ENCODE data around the gene ATG12.
"Not testable (repeated sequence)": the region's sequence is repeated elsewhere in the genome, so short reads cannot be mapped to it uniquely, and the experiment has no call there.

ATG12 gene

DNA sequence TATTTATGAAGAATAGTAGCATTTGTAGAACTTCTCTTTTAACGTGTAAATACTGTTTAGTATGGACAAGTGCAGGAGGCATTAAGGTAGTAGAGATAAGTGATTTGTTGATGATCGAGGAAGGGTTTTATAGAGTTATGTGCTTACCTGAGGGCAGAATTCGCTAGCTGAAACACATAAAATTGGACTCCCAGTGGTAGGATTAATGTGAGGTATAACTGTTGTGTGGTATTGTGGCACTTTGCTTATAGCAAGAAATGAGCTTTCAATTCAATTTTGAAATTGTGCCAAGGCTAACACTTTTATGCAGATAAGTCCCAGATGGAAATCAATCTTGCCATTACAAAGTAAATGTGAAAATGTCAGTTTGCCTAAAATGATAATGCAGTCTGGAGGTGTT is 1.6 kb upstream of the ATG12 start:
- DNase-seq (ENCODE audit: low read depth in 2 of 2, low spot score in 1 of 2) = no peak

GRCh38 chr5:115842089-115842935 is 947 bp upstream of the ATG12 start:
- no peak for DNase-seq (ENCODE audit: low read depth in 2 of 2, low spot score in 1 of 2)

DNA sequence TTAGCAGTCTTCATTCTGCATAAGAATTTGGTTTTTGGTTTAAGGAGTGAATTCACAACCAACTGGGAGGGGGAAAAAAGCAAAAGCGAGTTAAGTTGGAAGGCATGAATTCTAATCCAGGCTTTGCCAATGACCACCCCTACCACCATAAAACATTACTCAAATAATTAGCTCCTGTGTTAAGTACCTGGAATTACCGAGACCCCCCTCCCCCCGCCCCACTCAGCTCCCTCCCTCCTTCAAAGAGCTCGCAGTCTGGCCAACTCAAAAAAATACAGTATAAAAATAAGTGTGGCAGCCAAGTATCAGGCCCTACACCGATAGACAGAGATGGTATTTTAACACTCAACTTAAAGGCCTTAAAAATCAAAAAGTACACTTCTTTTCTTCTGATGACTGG is 492 bp downstream of the ATG12 start:
- no peak for DNase-seq (ENCODE audit: low read depth in 2 of 2, low spot score in 1 of 2)

- DNase-seq (ENCODE audit: low read depth in 2 of 2, low spot score in 1 of 2) = no peak
Measured at GRCh38 chr5:115838885-115839518, 2.4 kb downstream of the ATG12 start.

DNA sequence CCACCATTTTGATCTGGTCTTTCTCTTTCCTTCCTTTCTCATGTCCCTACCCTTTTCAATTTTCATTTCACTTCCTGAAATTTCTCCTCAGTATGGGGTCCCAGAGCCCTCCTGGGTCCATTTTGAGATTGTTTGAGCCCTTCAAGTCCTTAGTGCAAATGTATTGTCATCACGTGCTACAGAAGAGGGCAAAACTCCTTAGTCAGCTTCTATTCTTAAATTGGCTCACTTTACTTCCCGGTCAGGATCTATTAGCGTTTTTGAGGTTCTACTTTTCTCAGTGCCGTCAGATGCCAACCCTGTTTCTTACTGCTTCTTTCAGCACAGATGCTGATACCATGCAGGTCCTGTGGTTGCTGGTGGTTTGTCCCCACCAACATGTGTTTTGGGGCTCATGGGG is 5.9 kb downstream of the ATG12 start:
- DNase-seq (ENCODE audit: low read depth in 2 of 2, low spot score in 1 of 2) = no peak

- no peak for DNase-seq (ENCODE audit: low read depth in 2 of 2, low spot score in 1 of 2)
Measured at GRCh38 chr5:115831163-115831768, 10.1 kb downstream of the ATG12 start.

DNA sequence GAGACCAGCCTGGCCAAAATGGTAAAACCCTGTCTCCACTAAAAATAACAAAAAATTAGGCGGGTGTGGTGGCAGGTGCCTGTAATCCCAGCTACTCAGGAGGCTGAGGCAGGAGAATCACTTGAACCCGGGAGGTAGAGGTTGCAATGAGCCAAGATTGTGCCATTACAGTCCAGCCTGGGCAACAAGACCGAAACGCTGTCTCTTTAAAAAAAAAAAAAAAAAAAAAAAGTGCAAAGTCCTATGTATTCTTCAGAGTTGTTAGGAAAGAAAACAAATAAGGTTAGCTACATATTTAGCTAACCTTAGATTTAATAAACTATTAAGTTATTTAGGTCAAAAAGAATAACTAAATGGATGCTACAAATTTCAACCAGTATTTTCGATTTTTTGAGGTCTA is 11.5 kb downstream of the ATG12 start:
- no peak for DNase-seq (ENCODE audit: low read depth in 2 of 2, low spot score in 1 of 2)

DNA sequence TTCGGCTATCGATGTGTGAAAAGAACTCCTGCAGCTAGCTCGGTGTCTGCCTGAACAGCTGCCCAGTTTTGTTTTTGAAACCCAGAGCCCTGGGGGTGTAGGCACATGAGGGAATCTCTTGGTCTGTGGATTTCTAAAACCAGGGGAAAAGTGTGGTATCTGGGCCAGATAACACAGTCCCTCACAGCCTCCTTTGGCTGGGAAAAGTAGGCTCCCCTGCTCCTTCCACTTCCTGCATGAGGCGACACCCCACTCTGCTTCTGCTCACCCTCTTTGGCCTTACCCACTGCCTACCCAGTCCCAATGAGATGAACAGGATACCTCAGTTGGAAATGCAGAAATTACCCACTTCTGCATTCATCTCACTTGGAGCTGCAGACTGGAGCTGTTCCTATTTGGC is 15.4 kb downstream of the ATG12 start:
- DNase-seq (ENCODE audit: low read depth in 2 of 2, low spot score in 1 of 2) = no peak

DNA sequence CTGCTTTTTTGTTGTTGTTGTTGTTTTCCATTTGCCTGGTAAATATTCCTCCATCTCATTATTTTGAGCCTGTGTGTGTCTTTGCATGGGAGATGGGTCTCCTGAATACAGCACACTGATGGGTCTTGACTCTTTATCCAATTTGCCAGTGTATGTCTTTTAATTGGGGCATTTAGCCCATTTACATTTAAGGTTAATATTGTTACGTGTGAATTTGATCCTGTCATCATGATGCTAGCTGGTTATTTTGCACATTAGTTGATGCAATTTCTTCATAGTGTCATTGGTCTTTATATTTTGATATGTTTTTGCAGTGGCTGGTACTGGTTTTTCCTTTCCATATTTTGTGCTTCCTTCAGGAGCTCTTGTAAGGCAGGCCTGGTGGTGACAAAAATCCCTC is 16.4 kb downstream of the ATG12 start:
- not testable (repeated sequence) for DNase-seq (ENCODE audit: low read depth in 2 of 2, low spot score in 1 of 2)

- DNase-seq (ENCODE audit: low read depth in 2 of 2, low spot score in 1 of 2) = no peak
Measured at GRCh38 chr5:115820846-115821245, 20.5 kb downstream of the ATG12 start.

GRCh38 chr5:115818821-115819220 is 22.5 kb downstream of the ATG12 start:
- DNase-seq (ENCODE audit: low read depth in 2 of 2, low spot score in 1 of 2) = no peak

DNA sequence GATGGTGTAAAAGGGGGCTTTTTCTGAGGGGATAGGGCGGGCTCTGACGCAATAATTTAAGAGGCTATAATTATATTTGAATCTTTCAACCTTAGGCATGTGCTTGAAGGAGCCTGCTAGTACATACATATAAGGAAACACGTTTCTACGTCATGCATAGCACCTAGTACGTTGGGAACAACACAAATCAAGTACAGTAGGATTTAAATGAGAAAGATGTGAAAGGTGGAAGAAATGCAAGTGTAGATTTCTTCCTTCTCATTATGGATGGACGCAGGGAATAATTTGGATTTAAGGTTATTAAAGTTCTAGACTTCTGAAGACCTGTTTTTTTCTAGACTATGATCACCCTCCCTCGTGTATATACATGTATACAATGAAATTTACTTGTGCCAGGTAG is 24.0 kb downstream of the ATG12 start:
- no peak for DNase-seq (ENCODE audit: low read depth in 2 of 2, low spot score in 1 of 2)

DNA sequence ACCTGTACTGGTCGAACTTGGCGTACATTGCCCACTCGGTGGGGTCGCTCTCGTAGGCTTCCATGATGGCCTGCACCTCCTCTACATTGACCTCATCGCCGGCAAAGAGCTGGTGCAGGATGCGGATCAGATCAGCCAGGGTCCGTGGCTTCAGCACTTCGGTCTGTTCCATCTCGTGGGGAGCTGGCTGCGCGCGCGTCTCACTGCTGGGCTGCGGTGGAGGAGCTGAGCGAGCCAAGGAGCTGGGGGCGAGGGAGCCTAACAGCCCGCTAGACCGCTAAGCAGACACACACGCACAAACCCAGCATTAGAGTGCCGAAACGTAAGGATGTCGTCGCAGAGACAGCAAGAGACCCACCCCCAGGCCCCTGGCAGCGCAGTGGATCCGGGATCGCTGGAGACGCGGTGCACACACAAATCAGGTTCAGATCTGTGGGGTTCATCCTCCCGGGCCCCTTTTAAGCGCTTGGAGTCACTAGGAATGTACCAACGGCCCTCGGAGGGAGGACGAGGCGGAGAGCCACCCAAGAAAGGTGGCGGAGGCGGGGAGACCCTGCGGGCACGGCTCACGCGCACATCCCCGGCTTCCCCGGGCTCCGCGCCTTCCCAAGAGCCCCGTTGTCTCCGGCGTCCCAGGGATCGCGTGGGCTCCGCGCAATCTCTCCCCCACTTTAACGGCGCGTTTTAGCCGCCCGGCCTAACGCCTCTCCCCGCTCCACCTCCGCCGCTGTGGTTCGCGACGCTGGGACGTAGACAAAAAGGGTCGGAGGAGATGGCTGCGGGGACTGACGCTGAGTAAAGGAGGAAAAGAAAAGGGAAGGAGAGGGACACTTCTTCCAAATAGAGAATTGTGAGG is 24.9 kb downstream of the ATG12 start, which contains the start of gene CDO1:
Gene CDO1, minus strand, starts transcription at position 434 of the 856 bp plus-strand sequence. Its CDS starts 262 bp downstream, at position 172.
- no peak for DNase-seq (ENCODE audit: low read depth in 2 of 2, low spot score in 1 of 2)

- no peak for DNase-seq (ENCODE audit: low read depth in 2 of 2, low spot score in 1 of 2)
Measured at GRCh38 chr5:115815693-115816225, 25.6 kb downstream of the ATG12 start.

- DNase-seq (ENCODE audit: low read depth in 2 of 2, low spot score in 1 of 2) = no peak
Measured at GRCh38 chr5:115815006-115815692, 26.2 kb downstream of the ATG12 start.

DNA sequence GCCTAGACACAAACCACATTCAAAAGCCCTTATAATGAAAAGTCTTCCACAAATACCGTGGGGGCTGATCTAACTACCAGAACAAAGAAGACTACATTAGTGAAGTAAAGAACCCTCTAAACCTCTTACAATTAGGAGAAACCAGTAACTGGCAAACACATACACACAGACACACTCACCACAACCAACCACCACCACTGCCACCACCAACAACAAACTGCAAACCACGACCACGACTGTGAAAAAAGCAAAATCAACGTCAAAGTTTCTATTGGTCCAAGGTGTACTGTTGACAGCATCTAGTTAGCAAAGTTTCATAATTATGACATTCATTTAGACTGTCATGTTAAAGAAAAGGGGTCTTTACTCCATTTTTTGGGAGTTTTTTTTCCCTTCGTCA is 27.6 kb downstream of the ATG12 start:
- DNase-seq (ENCODE audit: low read depth in 2 of 2, low spot score in 1 of 2) = no peak

GRCh38 chr5:115812372-115812771 is 29.0 kb downstream of the ATG12 start:
- DNase-seq (ENCODE audit: low read depth in 2 of 2, low spot score in 1 of 2) = no peak

- no peak for DNase-seq (ENCODE audit: low read depth in 2 of 2, low spot score in 1 of 2)
Measured at GRCh38 chr5:115811406-115811805, 30.0 kb downstream of the ATG12 start.

- DNase-seq (ENCODE audit: low read depth in 2 of 2, low spot score in 1 of 2) = no peak
Measured at GRCh38 chr5:115810761-115811160, 30.6 kb downstream of the ATG12 start.

GRCh38 chr5:115809946-115810345 is 31.4 kb downstream of the ATG12 start:
- no peak for DNase-seq (ENCODE audit: low read depth in 2 of 2, low spot score in 1 of 2)

All from stimulated activated CD8-positive, alpha-beta memory T cell treated with anti-CD3 and anti-CD28 coated beads, Interleukin-4, amount 100 ng/mL, for 4 hours (primary cell).